ENCODE data around the gene TAF11L8. TPM values are rescaled to one million over a fixed set of nuclear protein-coding genes. Genes with fewer than 3 reads are reported as not detected.
"Not testable (repeated sequence)": the region's sequence is repeated elsewhere in the genome, so short reads cannot be mapped to it uniquely, and the experiment has no call there.

The TAF11L8 gene
- not detected for total RNA-seq
- long read RNA-seq = 0 reads

GRCh38 chr5:17590860-17591259 is at the start of gene TAF11L8:
TSS of gene TAF11L8 (minus strand) at chr5:17590960.
- DNase-seq; intact Hi-C loops (cut with DNase I, micrococcal nuclease); ATAC-seq: not testable (repeated sequence)

GRCh38 chr5:17634160-17634559 is 43.4 kb upstream of the TAF11L8 start, which contains the start of gene TAF11L14:
TSS of gene TAF11L14 (plus strand) at chr5:17634460.
- ATAC-seq (no peak), DNase-seq (no peak)
- intact Hi-C loops (cut with DNase I, micrococcal nuclease) = no loop called here

- ATAC-seq; intact Hi-C loops (cut with DNase I, micrococcal nuclease); DNase-seq: not testable (repeated sequence)
Measured at GRCh38 chr5:17631788-17632187, 41.0 kb upstream of the TAF11L8 start, which contains the start of gene TAF11L13. TSS of gene TAF11L13 (plus strand) at chr5:17632088.

- ATAC-seq (no peak), DNase-seq (no peak)
- intact Hi-C loops (cut with DNase I, micrococcal nuclease) = no loop called here
Measured at GRCh38 chr5:17625686-17626085, 34.9 kb upstream of the TAF11L8 start.

GRCh38 chr5:17620627-17621026 is 29.9 kb upstream of the TAF11L8 start:
- DNase-seq (no peak), ATAC-seq (no peak)
- intact Hi-C loops (cut with DNase I, micrococcal nuclease) = no loop called here

GRCh38 chr5:17619354-17619753 is 28.6 kb upstream of the TAF11L8 start:
- intact Hi-C loops (cut with DNase I, micrococcal nuclease) = no loop called here
- DNase-seq (no peak), ATAC-seq (no peak)

- ATAC-seq = no peak
- intact Hi-C loops (cut with DNase I, micrococcal nuclease) = no loop called here
Measured at GRCh38 chr5:17614872-17615605, 24.3 kb upstream of the TAF11L8 start.

GRCh38 chr5:17610092-17610491 is 19.3 kb upstream of the TAF11L8 start, which contains the start of gene TAF11L12:
TSS of gene TAF11L12 (plus strand) at chr5:17610392.
- intact Hi-C loops (cut with DNase I, micrococcal nuclease); DNase-seq; ATAC-seq: not testable (repeated sequence)

More at GRCh38 chr5:17614872-17615605, 24.3 kb upstream of the TAF11L8 start:
- no peak for DNase-seq

GRCh38 chr5:17607461-17607860 is 16.7 kb upstream of the TAF11L8 start:
- intact Hi-C loops (cut with DNase I, micrococcal nuclease); DNase-seq; ATAC-seq: not testable (repeated sequence)

- ATAC-seq = no peak
- no peak for DNase-seq
- intact Hi-C loops (cut with DNase I, micrococcal nuclease) = no loop called here
Measured at GRCh38 chr5:17604951-17605350, 14.2 kb upstream of the TAF11L8 start.

GRCh38 chr5:17603880-17604279 is 13.1 kb upstream of the TAF11L8 start, which contains the start of gene TAF11L11:
TSS of gene TAF11L11 (plus strand) at chr5:17604183.
- intact Hi-C loops (cut with DNase I, micrococcal nuclease); DNase-seq; ATAC-seq: not testable (repeated sequence)

GRCh38 chr5:17597728-17598127 is 7.0 kb upstream of the TAF11L8 start, which contains the start of gene TAF11L10:
TSS of gene TAF11L10 (minus strand) at chr5:17597828.
- ATAC-seq; intact Hi-C loops (cut with DNase I, micrococcal nuclease); DNase-seq: not testable (repeated sequence)

GRCh38 chr5:17594255-17594654 is 3.5 kb upstream of the TAF11L8 start, which contains the start of gene TAF11L9:
TSS of gene TAF11L9 (minus strand) at chr5:17594394.
- intact Hi-C loops (cut with DNase I, micrococcal nuclease); ATAC-seq; DNase-seq: not testable (repeated sequence)

GRCh38 chr5:17585658-17586057 is 5.1 kb downstream of the TAF11L8 start, which contains the start of gene TAF11L7:
TSS of gene TAF11L7 (minus strand) at chr5:17585758.
- intact Hi-C loops (cut with DNase I, micrococcal nuclease); DNase-seq; ATAC-seq: not testable (repeated sequence)

Other genes with a start within 250 kb of the TAF11L8 start
- not detected for gene TAF11L2, start 92.7 kb downstream of the TAF11L8 start, total RNA-seq
- gene TAF11L3, start 72.6 kb downstream of the TAF11L8 start, total RNA-seq = not detected
- gene TAF11L4, start 69.2 kb downstream of the TAF11L8 start, total RNA-seq = not detected
- gene TAF11L5, start 65.7 kb downstream of the TAF11L8 start, total RNA-seq = not detected
- gene TAF11L6, start 62.3 kb downstream of the TAF11L8 start, total RNA-seq = not detected
- gene TAF11L7, start 5.2 kb downstream of the TAF11L8 start, total RNA-seq = not detected
- gene TAF11L9, start 3.4 kb upstream of the TAF11L8 start, total RNA-seq = not detected
- not detected for gene TAF11L10, start 6.9 kb upstream of the TAF11L8 start, total RNA-seq
- not detected for gene TAF11L11, start 13.2 kb upstream of the TAF11L8 start, total RNA-seq
- not detected for gene TAF11L12, start 19.4 kb upstream of the TAF11L8 start, total RNA-seq
- not detected for gene TAF11L13, start 41.1 kb upstream of the TAF11L8 start, total RNA-seq
- gene TAF11L14, start 43.5 kb upstream of the TAF11L8 start, total RNA-seq = not detected